Thyroid gland (tissue), 4 donors: ENCODE results near the gene OTOA. TPM values are rescaled to one million over a fixed set of nuclear protein-coding genes. Genes with fewer than 3 reads are reported as not detected.

Experiments
- DNase-seq, 2 donors: peaks; one replicate each; pipeline ENCODE4 v3.0.0-alpha.2; 2019
- H3K27ac ChIP-seq, 3 donors: fragments of 200-600 bp; sonication (generic); 1 replicate in 2 of 3; 2 replicates in 1 of 3; pipeline ENCODE4 v1.5.1; 2016 to 2019; ENCODE audit warnings: mild to moderate bottlenecking in 1 of 3, moderate library complexity in 1 of 3
- H3K27me3 ChIP-seq: fragments of 200-600 bp; sonication (generic); one replicate; pipeline ENCODE4 v1.5.1; 2019
- H3K36me3 ChIP-seq, 2 donors: fragments of 200-600 bp; sonication (generic); one replicate each; pipeline ENCODE4 v1.5.1; 2016 to 2019
- H3K4me1 ChIP-seq, 2 donors: fragments of 200-600 bp; sonication (generic); one replicate each; pipeline ENCODE4 v1.5.1; 2017 to 2019
- H3K4me3 ChIP-seq, 3 donors: fragments of 200-600 bp; sonication (generic); replicated peaks in 1 of 3; 1 replicate in 2 of 3; 2 replicates in 1 of 3; pipeline ENCODE4 v1.5.1; 2016; ENCODE audit warnings: mild to moderate bottlenecking in 1 of 3
- H3K9me3 ChIP-seq: fragments of 200-600 bp; sonication (generic); one replicate; pipeline ENCODE4 v1.5.1; 2017
- CTCF ChIP-seq, 6 experiments: fragments of 200-600 bp in 3 of 6; fragments of 450-650 bp in 3 of 6; sonication (generic) in 3 of 6; IDR thresholded peaks; one replicate each; pipeline ENCODE4 v1.5.1; 2016 to 2019; ENCODE audit warnings: antibody characterized with exemption in 6 of 6, mild to moderate bottlenecking in 2 of 6, inconsistent platforms in 1 of 6, moderate library complexity in 1 of 6
- POLR2A ChIP-seq, 2 donors: fragments of 450-650 bp; IDR thresholded peaks; one replicate each; pipeline ENCODE4 v1.6.1; 2017; ENCODE audit warnings: antibody characterized with exemption in 2 of 2, mild to moderate bottlenecking in 2 of 2, moderate library complexity in 1 of 2
- WGBS, 2 donors: methylation state at CpG; one replicate each; pipeline ENCODE4 v1.1.5; 2017; 5-methylcytosine and 5-hydroxymethylcytosine counted together
- intact Hi-C: fragments of 100-400 bp; cut with DNase I; formaldehyde crosslinking; loops from one replicate; pipeline ENCODE4 v1.15.1; 2023
- total RNA-seq, 4 donors: library from RNA; depleted of rRNA; stranded (reverse); fragments of >200 nt; gene quantifications; one replicate each; pipeline ENCODE4 v1.2.3, GENCODE V29; 2016

OTOA gene
- total RNA-seq, 4 donors from 2014 or later: 0.13 to 0.40 TPM; not detected in 2

- DNase-seq: no peak
- intact Hi-C loops: loop anchor here (5.0 kb wide), 1 partner anchor 61 kb away; no protein-coding TSS in a partner anchor
- H3K9me3 ChIP-seq: no peaks in the 10 kb centered on the region
Observed at GRCh38 chr16:21643785-21644184, 20.0 kb upstream of the OTOA start.

DNA sequence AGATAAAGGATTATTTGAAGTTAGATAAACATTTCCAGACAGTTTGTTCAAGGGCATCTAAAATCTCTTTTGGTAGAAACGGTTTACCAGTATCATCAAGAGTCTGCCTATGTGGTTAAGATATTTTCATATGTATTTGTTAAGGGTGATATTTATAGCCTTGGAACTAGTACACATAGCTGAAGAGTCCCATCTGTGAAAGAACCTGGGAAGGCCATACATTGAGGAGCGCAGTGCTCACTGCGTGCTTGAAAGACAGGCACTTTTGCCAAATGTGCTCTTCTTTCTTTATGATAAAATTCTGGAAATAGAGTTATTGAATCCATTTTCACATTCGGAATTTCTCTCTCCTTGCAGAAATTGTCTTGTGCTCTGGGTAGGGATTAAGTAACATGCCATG lies 19.1 kb upstream of the OTOA start:
- H3K9me3 ChIP-seq: no peaks in the 10 kb centered on the region
- no peak overlapping the region for H3K27ac ChIP-seq
- WGBS, 2 donors: 91 to 96% methylated on average over 4 of the region's 4 CpGs
- no peak overlapping the region for H3K4me3 ChIP-seq
- no peaks in the 10 kb centered on the region for H3K4me1 ChIP-seq
- no peak for DNase-seq
- TF ChIP-seq POLR2A (IDR thresholded peaks at IDR 0.05) (no peak), CTCF (IDR thresholded peaks at IDR 0.05) (no peak)
- intact Hi-C loops: loop anchor here (5.0 kb wide), 1 partner anchor 62 kb away; no protein-coding TSS in a partner anchor
- no peaks in the 10 kb centered on the region for H3K27me3 ChIP-seq
- H3K36me3 ChIP-seq: no peaks in the 10 kb centered on the region

More at GRCh38 chr16:21643785-21644184, 20.0 kb upstream of the OTOA start:
- Histone ChIP-seq H3K27me3 (no peaks in the 10 kb centered on the region), H3K36me3 (no peaks in the 10 kb centered on the region), H3K27ac (no peak overlapping the region), H3K4me3 (no peak overlapping the region), H3K4me1 (no peaks in the 10 kb centered on the region)
- no peak for TF ChIP-seq POLR2A (IDR thresholded peaks at IDR 0.05)
- no peak for TF ChIP-seq CTCF (IDR thresholded peaks at IDR 0.05)
- WGBS, 2 donors: 98 to 99% methylated on average over 3 of the region's 3 CpGs

- Histone ChIP-seq H3K27ac (peak overlapping the region in 1 of 3 donors; percentile 54), H3K27me3 (no peaks in the 10 kb centered on the region), H3K9me3 (no peaks in the 10 kb centered on the region), H3K4me3 (no peak overlapping the region), H3K36me3 (no peaks in the 10 kb centered on the region), H3K4me1 (no peaks in the 10 kb centered on the region)
- no peak for DNase-seq
- intact Hi-C loops: no loop called here
- 82 to 91% methylated on average over 9 of the region's 9 CpGs for WGBS, 2 donors
- no peak for TF ChIP-seq POLR2A (IDR thresholded peaks at IDR 0.05)
- TF ChIP-seq CTCF (IDR thresholded peaks at IDR 0.05): no peak
Observed at GRCh38 chr16:21645261-21645721, 18.5 kb upstream of the OTOA start.

- Histone ChIP-seq H3K27me3 (no peaks in the 10 kb centered on the region), H3K36me3 (no peaks in the 10 kb centered on the region), H3K27ac (peak overlapping the region in 1 of 3 donors; percentile 54), H3K9me3 (no peaks in the 10 kb centered on the region), H3K4me3 (no peak overlapping the region), H3K4me1 (no peaks in the 10 kb centered on the region)
- intact Hi-C loops: no loop called here
- TF ChIP-seq CTCF (IDR thresholded peaks at IDR 0.05) (no peak), POLR2A (IDR thresholded peaks at IDR 0.05) (no peak)
- 70% methylated on average over 5 of the region's 5 CpGs for WGBS, 2 donors
- DNase-seq: no peak
Observed at GRCh38 chr16:21646091-21646490, 17.7 kb upstream of the OTOA start.

DNA sequence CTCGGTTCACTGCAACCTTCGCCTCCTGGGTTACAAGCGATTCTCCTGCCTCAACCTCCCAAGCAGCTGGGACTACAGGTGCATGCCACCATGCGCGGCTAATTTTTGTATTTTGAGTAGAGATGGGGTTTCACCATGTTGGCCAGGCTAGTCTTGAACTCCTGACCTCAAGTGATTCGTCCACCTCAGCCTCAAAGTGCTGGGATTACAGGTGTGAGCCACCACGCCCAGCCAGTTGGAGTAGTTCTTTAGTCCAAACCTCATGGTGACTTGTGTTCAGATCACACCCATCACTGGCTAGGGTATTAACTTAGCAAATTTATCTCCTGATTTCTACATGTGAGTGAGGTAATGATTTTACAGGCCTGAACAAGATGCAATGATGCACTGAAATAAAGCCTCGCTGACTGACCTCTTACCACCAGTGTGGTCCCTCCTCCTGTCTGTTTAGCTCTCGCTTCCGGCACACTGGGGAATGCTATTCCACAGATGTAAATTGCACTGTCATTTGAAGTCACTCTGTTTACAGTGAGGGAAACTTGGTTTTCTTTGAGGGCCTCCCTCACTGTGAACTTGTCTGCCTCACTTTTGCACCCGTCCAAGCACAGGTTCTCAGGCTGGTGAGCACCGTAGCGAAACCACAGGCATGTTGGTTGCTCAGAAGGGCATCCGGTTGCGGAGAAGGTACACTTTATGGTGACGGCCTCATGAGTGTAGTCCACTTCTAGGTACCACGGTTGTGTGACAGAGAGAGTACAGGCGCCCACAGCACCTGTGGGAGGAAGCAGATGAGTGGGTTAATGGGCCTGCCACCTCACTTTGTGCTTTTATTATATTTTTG lies 16.8 kb upstream of the OTOA start:
- no peak for TF ChIP-seq CTCF (IDR thresholded peaks at IDR 0.05)
- TF ChIP-seq POLR2A (IDR thresholded peaks at IDR 0.05): no peak
- Histone ChIP-seq H3K9me3 (no peaks in the 10 kb centered on the region), H3K36me3 (no peaks in the 10 kb centered on the region), H3K4me3 (no peak overlapping the region), H3K27ac (no peak overlapping the region), H3K27me3 (no peaks in the 10 kb centered on the region), H3K4me1 (no peaks in the 10 kb centered on the region)
- intact Hi-C loops: no loop called here
- DNase-seq: peak in 1 of 2 donors; percentile 19
- WGBS, 2 donors: 80 to 84% methylated on average over 18 of the region's 18 CpGs
